HepG2 (cell line): Measurements from ENCODE around the gene TBC1D22A.

Experiments
- AHR ChIP-seq: IDR thresholded peaks from 2 replicates; pipeline ENCODE4 v1.6.1; 2018; ENCODE audit warnings: missing genetic modification reagents, missing compliant biosample characterization
- EZH2 ChIP-seq: conservative IDR thresholded peaks from 2 replicates; pipeline ENCODE4 v1.6.1; 2012; ENCODE audit warnings: mild to moderate bottlenecking, low read depth, low read length, moderate library complexity
- KLF9 ChIP-seq: IDR thresholded peaks from 2 replicates; pipeline ENCODE4 v1.6.1; 2016; ENCODE audit warnings: low read depth
- POLR2A ChIP-seq, 2 experiments: IDR thresholded peaks; 2 replicates each; pipeline ENCODE4 v1.6.1; 2011; ENCODE audit warnings: low read depth in 2 of 2, low read length in 2 of 2, mild to moderate bottlenecking in 1 of 2, moderate library complexity in 1 of 2; ENCODE audit not compliant: insufficient read depth in 1 of 2
- TAF1 ChIP-seq: sonication (generic); formaldehyde crosslinking; IDR thresholded peaks from 2 replicates; pipeline ENCODE4 v1.4.0; 2020; ENCODE audit warnings: missing genetic modification reagents
- TF ChIP-seq, protein P1 (sequence below): sonication (generic); formaldehyde crosslinking; IDR thresholded peaks from 2 replicates; pipeline ENCODE4 v1.5.0; 2020; ENCODE audit warnings: mild to moderate bottlenecking, missing genetic modification reagents, moderate library complexity
- TF ChIP-seq, protein P2 (sequence below): sonication (generic); formaldehyde crosslinking; IDR thresholded peaks from 2 replicates; pipeline ENCODE4 v1.5.0; 2020; ENCODE audit warnings: missing genetic modification reagents

GRCh38 chr22:47218671-47219070 lies 456.2 kb downstream of the TBC1D22A start:
- no peak for TF ChIP-seq EZH2
- TF ChIP-seq, protein P1, sequence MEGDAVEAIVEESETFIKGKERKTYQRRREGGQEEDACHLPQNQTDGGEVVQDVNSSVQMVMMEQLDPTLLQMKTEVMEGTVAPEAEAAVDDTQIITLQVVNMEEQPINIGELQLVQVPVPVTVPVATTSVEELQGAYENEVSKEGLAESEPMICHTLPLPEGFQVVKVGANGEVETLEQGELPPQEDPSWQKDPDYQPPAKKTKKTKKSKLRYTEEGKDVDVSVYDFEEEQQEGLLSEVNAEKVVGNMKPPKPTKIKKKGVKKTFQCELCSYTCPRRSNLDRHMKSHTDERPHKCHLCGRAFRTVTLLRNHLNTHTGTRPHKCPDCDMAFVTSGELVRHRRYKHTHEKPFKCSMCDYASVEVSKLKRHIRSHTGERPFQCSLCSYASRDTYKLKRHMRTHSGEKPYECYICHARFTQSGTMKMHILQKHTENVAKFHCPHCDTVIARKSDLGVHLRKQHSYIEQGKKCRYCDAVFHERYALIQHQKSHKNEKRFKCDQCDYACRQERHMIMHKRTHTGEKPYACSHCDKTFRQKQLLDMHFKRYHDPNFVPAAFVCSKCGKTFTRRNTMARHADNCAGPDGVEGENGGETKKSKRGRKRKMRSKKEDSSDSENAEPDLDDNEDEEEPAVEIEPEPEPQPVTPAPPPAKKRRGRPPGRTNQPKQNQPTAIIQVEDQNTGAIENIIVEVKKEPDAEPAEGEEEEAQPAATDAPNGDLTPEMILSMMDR (CRISPR knock-in tag), result no peak
- TF ChIP-seq AHR, result no peak
- TF ChIP-seq, protein P2, sequence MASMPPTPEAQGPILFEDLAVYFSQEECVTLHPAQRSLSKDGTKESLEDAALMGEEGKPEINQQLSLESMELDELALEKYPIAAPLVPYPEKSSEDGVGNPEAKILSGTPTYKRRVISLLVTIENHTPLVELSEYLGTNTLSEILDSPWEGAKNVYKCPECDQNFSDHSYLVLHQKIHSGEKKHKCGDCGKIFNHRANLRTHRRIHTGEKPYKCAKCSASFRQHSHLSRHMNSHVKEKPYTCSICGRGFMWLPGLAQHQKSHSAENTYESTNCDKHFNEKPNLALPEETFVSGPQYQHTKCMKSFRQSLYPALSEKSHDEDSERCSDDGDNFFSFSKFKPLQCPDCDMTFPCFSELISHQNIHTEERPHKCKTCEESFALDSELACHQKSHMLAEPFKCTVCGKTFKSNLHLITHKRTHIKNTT (CRISPR knock-in tag), result no peak
- TF ChIP-seq TAF1, result no peak
- no peak for TF ChIP-seq POLR2A (IDR thresholded peaks at IDR 0.05; ENCODE audit: insufficient read depth in 1 of 2, low read depth in 2 of 2, low read length in 2 of 2)
- TF ChIP-seq KLF9 (CRISPR knock-in tag), result no peak
